Panc1 (cell line): ENCODE results near the gene DDX31. TPM values are rescaled to one million over a fixed set of nuclear protein-coding genes. Genes with fewer than 3 reads are reported as not detected.

Source experiments
- ATAC-seq: fragments of 200-7000 bp; cut with Tn5 transposase; 2 replicates; pipeline ENCODE4 v1.9.1; 2020; ENCODE audit warnings: mild to moderate bottlenecking, moderate library complexity
- BruUV-seq: library from RNA; stranded (reverse); fragments of 400-500 nt; replicated peaks from 2 replicates; lab custom pipeline; 2021; lab: Mats Ljungman, UMichigan
- CTCF ChIA-PET: fragments of 300-600 bp; sonication (Branson Sonifier 250); formaldehyde crosslinking; loops from one replicate; lab custom pipeline; 2022; ENCODE audit warnings: antibody characterized with exemption; lab: Charles Lee
- POLR2A ChIA-PET: fragments of 300-600 bp; sonication (Branson Sonifier 250); formaldehyde crosslinking; loops from one replicate; lab custom pipeline; 2022; ENCODE audit warnings: antibody characterized with exemption; lab: Charles Lee
- DNase-seq: peaks from one replicate; pipeline ENCODE4 v3.0.0-alpha.2; 2010; ENCODE audit warnings: low read depth, low spot score
- H3K27ac ChIP-seq: 2 replicates; pipeline ENCODE4 v1.5.1; 2011; ENCODE audit warnings: mild to moderate bottlenecking, low read length, inconsistent platforms
- H3K27me3 ChIP-seq: fragments of 200-500 bp; sonication (Bioruptor generic); 2 replicates; pipeline ENCODE4 v1.6.0; 2014; ENCODE audit warnings: low read length, inconsistent platforms; ENCODE audit not compliant: control insufficient read depth, insufficient read depth
- H3K36me3 ChIP-seq: fragments of 200-500 bp; sonication (Bioruptor generic); 2 replicates; pipeline ENCODE4 v1.5.1; 2014; ENCODE audit warnings: inconsistent platforms, mild to moderate bottlenecking, low read length, moderate library complexity; ENCODE audit not compliant: control insufficient read depth, insufficient read depth
- H3K4me1 ChIP-seq: 2 replicates; pipeline ENCODE4 v1.5.1; 2011; ENCODE audit warnings: inconsistent platforms, mild to moderate bottlenecking, low read length, moderate library complexity; ENCODE audit not compliant: control insufficient read depth, insufficient read depth
- H3K4me3 ChIP-seq, 2 experiments: 2 replicates each; pipeline ENCODE4 v1.5.1; 2011 to 2012; ENCODE audit warnings: low read depth in 2 of 2, low read length in 2 of 2, mild to moderate bottlenecking in 2 of 2, inconsistent platforms in 1 of 2, moderate library complexity in 1 of 2
- H3K9me3 ChIP-seq: fragments of 200-500 bp; sonication (Bioruptor generic); 2 replicates; pipeline ENCODE4 v1.5.1; 2014; ENCODE audit warnings: low read depth, mild to moderate bottlenecking, inconsistent platforms, low read length, moderate library complexity; ENCODE audit not compliant: control insufficient read depth, insufficient read depth
- POLR2AphosphoS5 ChIP-seq: IDR thresholded peaks from 2 replicates; pipeline ENCODE4 v1.6.1; 2012; ENCODE audit warnings: mild to moderate bottlenecking, low read depth, low read length, moderate library complexity
- SIN3A ChIP-seq: IDR thresholded peaks from 2 replicates; pipeline ENCODE4 v1.6.1; 2012; ENCODE audit warnings: low read depth, mild to moderate bottlenecking, low read length, moderate library complexity, borderline replicate concordance; ENCODE audit not compliant: insufficient read depth
- TCF7L2 ChIP-seq: IDR thresholded peaks from 2 replicates; pipeline ENCODE4 v1.6.1; 2011; ENCODE audit warnings: mild to moderate bottlenecking, low read depth, low read length, inconsistent platforms
- in situ Hi-C: cut with HindIII; loops from 2 replicates; pipeline ENCODE4 v1.10.0; 2016; ENCODE audit warnings: low sequenced_read_pairs, low pct_unique_long_range_greater_than_20kb
- intact Hi-C: fragments of 100-400 bp; cut with micrococcal nuclease; formaldehyde crosslinking; loops from one replicate; pipeline ENCODE4 v1.10.0; 2022; ENCODE audit not compliant: unreplicated experiment
- total RNA-seq: library from RNA; stranded (reverse); gene quantifications from one replicate; pipeline ENCODE4 v1.2.1, GENCODE V29; 2021; ENCODE audit not compliant: unreplicated experiment
- TF ChIP-seq, protein P1 (sequence below), 2 experiments: IDR thresholded peaks; 2 replicates each; pipeline ENCODE4 v1.6.1; 2011 to 2012; ENCODE audit warnings: low read depth in 2 of 2, control low read depth in 1 of 2, low read length in 1 of 2, mild to moderate bottlenecking in 1 of 2, moderate library complexity in 1 of 2; ENCODE audit not compliant: insufficient read depth in 1 of 2
- TF ChIP-seq, protein P2 (sequence below): fragments of 450-650 bp; IDR thresholded peaks from 2 replicates; pipeline ENCODE4 v1.5.1; 2017; ENCODE audit warnings: mild to moderate bottlenecking

The DDX31 gene
- total RNA-seq, 1 experiment from 2014 or later, result 17.5 TPM

DNA sequence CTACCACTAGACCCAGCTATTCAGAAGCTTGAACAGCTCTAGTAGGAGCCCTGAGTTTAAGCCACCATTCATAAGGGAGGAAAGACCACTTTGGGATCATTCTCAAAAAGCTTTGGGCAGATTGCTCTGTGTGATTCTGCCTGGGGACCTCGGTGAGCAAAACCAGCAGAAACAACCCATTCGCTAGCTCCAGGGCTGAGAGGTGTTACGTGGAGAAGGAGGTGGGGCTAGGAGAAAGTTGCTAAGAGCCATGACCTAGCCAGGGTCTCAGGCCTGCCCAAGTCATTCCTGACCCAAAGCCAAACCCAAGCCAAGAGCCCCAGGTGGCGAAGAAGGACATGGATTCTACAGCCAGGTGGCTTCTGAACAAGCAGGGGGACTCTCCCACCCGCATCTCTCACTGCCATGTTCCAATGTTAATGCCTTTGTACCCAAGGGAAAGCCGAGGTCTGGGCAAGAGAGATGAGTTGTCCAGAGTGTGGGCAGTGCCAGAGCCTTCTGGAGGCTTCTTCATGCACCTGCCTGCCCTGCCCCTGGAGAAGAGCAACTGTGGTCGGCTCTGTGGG is 91.3 kb downstream of the DDX31 start:
- in situ Hi-C loops, result no loop called here

DNA sequence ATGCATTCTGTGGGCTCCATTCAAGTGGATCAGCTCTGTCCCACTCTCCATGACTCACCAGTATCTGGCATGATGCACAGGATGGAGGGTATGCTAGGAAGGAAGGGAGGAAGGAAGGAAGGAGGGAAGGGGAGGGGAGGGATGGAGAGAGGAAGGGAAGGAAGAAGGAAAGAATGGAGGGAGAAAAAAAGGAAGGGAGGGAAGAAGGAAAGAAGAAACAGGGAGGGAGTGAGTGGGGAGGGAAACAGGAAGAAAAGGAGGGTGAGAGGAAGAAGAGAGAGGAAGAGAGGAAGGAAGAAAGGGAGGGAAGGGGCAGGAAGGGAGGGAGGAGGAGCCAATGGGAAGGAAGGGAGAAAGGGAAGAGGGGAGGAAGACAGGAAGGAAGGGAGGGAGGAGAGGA is 92.7 kb downstream of the DDX31 start:
- in situ Hi-C loops, result no loop called here
- no peaks in the 10 kb centered on the region for H3K4me1 ChIP-seq
- peaks cover 7% of the 10 kb centered on the region; the same call in 1 of the 2 replicates for H3K27me3 ChIP-seq
- intact Hi-C loops, result no loop called here
- H3K36me3 ChIP-seq, result no peaks in the 10 kb centered on the region
- no peak overlapping the region for H3K27ac ChIP-seq
- BruUV-seq, result no TSS peak
- CTCF ChIA-PET, result interaction anchor here (0.7 to 0.9 kb wide), 2 partner anchors 76 to 165 kb away, joined by 3 to 5 read pairs; no protein-coding TSS in a partner anchor
- POLR2A ChIA-PET, result interaction anchor here (0.5 to 0.7 kb wide), 2 partner anchors 76 to 434 kb away, joined by 4 to 9 read pairs; no protein-coding TSS in a partner anchor
- no peak for TF ChIP-seq POLR2AphosphoS5
- TF ChIP-seq, protein P1, sequence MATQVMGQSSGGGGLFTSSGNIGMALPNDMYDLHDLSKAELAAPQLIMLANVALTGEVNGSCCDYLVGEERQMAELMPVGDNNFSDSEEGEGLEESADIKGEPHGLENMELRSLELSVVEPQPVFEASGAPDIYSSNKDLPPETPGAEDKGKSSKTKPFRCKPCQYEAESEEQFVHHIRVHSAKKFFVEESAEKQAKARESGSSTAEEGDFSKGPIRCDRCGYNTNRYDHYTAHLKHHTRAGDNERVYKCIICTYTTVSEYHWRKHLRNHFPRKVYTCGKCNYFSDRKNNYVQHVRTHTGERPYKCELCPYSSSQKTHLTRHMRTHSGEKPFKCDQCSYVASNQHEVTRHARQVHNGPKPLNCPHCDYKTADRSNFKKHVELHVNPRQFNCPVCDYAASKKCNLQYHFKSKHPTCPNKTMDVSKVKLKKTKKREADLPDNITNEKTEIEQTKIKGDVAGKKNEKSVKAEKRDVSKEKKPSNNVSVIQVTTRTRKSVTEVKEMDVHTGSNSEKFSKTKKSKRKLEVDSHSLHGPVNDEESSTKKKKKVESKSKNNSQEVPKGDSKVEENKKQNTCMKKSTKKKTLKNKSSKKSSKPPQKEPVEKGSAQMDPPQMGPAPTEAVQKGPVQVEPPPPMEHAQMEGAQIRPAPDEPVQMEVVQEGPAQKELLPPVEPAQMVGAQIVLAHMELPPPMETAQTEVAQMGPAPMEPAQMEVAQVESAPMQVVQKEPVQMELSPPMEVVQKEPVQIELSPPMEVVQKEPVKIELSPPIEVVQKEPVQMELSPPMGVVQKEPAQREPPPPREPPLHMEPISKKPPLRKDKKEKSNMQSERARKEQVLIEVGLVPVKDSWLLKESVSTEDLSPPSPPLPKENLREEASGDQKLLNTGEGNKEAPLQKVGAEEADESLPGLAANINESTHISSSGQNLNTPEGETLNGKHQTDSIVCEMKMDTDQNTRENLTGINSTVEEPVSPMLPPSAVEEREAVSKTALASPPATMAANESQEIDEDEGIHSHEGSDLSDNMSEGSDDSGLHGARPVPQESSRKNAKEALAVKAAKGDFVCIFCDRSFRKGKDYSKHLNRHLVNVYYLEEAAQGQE (IDR thresholded peaks at IDR 0.05; ENCODE audit: insufficient read depth in 1 of 2, low read depth in 2 of 2, low read length in 1 of 2), result no peak
- ATAC-seq, result no peak
- no peaks in the 10 kb centered on the region for H3K9me3 ChIP-seq
- DNase-seq, result no peak
- no peak overlapping the region for H3K4me3 ChIP-seq

More for the DNA sequence above, 91.3 kb downstream of the DDX31 start:
- no peak overlapping the region for H3K27ac ChIP-seq
- ChIA-PET POLR2A (no interaction called here), CTCF (no interaction called here)
- DNase-seq (no peak), ATAC-seq (no peak)
- intact Hi-C loops, result no loop called here
- H3K36me3 ChIP-seq, result no peaks in the 10 kb centered on the region
- H3K4me1 ChIP-seq, result no peaks in the 10 kb centered on the region
- peaks cover 8% of the 10 kb centered on the region; the same call in 1 of the 2 replicates for H3K27me3 ChIP-seq
- TF ChIP-seq, protein P2, sequence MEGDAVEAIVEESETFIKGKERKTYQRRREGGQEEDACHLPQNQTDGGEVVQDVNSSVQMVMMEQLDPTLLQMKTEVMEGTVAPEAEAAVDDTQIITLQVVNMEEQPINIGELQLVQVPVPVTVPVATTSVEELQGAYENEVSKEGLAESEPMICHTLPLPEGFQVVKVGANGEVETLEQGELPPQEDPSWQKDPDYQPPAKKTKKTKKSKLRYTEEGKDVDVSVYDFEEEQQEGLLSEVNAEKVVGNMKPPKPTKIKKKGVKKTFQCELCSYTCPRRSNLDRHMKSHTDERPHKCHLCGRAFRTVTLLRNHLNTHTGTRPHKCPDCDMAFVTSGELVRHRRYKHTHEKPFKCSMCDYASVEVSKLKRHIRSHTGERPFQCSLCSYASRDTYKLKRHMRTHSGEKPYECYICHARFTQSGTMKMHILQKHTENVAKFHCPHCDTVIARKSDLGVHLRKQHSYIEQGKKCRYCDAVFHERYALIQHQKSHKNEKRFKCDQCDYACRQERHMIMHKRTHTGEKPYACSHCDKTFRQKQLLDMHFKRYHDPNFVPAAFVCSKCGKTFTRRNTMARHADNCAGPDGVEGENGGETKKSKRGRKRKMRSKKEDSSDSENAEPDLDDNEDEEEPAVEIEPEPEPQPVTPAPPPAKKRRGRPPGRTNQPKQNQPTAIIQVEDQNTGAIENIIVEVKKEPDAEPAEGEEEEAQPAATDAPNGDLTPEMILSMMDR, result no peak
- no peak for TF ChIP-seq SIN3A
- no peak for TF ChIP-seq POLR2AphosphoS5
- no peak for TF ChIP-seq TCF7L2
- TF ChIP-seq, protein P1 (IDR thresholded peaks at IDR 0.05; ENCODE audit: insufficient read depth in 1 of 2, low read depth in 2 of 2, low read length in 1 of 2), result no peak
- BruUV-seq, result no TSS peak
- H3K9me3 ChIP-seq, result no peaks in the 10 kb centered on the region
- no peak overlapping the region for H3K4me3 ChIP-seq
